ENCODE results near the gene SCAMP2. TPM values are rescaled to one million over a fixed set of nuclear protein-coding genes. Genes with fewer than 3 reads are reported as not detected.

The SCAMP2 gene
- total RNA-seq, 3 donors from 2014 or later: 49.5 to 71.4 (median 69.4) TPM

GRCh38 chr15:74885461-74885860 is 12.3 kb upstream of the SCAMP2 start:
- intact Hi-C loops (cut with DNase I; ENCODE audit: low total_unique reads): no loop called here

GRCh38 chr15:74884428-74885223 is 11.5 kb upstream of the SCAMP2 start:
- no peak for DNase-seq (ENCODE audit: low spot score in 2 of 2)
- TF ChIP-seq POLR2AphosphoS5 (IDR thresholded peaks at IDR 0.05) (no peak), CTCF (IDR thresholded peaks at IDR 0.05) (no peak), POLR2A (IDR thresholded peaks at IDR 0.05) (no peak)
- no peaks in the 10 kb centered on the region for H3K27me3 ChIP-seq
- intact Hi-C loops (cut with DNase I; ENCODE audit: low total_unique reads): no loop called here
- peaks cover 0 to 7% of the 10 kb centered on the region in 2 donors for H3K4me1 ChIP-seq
- H3K36me3 ChIP-seq: no peaks in the 10 kb centered on the region
- H3K27ac ChIP-seq: no peak overlapping the region
- H3K9me3 ChIP-seq: no peaks in the 10 kb centered on the region
- no peak overlapping the region for H3K4me3 ChIP-seq

More at GRCh38 chr15:74885461-74885860, 12.3 kb upstream of the SCAMP2 start:
- Histone ChIP-seq H3K27ac (no peak overlapping the region), H3K9me3 (no peaks in the 10 kb centered on the region), H3K27me3 (no peaks in the 10 kb centered on the region), H3K4me1 (peaks cover 0 to 7% of the 10 kb centered on the region in 2 donors), H3K4me3 (no peak overlapping the region), H3K36me3 (no peaks in the 10 kb centered on the region)
- no peak for DNase-seq (ENCODE audit: low spot score in 2 of 2)
- TF ChIP-seq CTCF (IDR thresholded peaks at IDR 0.05) (no peak), POLR2AphosphoS5 (IDR thresholded peaks at IDR 0.05) (no peak), POLR2A (IDR thresholded peaks at IDR 0.05) (no peak)

- Histone ChIP-seq H3K27me3 (no peaks in the 10 kb centered on the region), H3K36me3 (no peaks in the 10 kb centered on the region), H3K9me3 (no peaks in the 10 kb centered on the region), H3K4me3 (no peak overlapping the region), H3K27ac (no peak overlapping the region), H3K4me1 (no peaks in the 10 kb centered on the region)
- no peak for DNase-seq (ENCODE audit: low spot score in 2 of 2)
- intact Hi-C loops (cut with DNase I; ENCODE audit: low total_unique reads): no loop called here
- TF ChIP-seq POLR2A (IDR thresholded peaks at IDR 0.05) (no peak), POLR2AphosphoS5 (IDR thresholded peaks at IDR 0.05) (no peak), CTCF (IDR thresholded peaks at IDR 0.05) (no peak)
Observed at GRCh38 chr15:74882528-74882927, 9.4 kb upstream of the SCAMP2 start.

- DNase-seq (ENCODE audit: low spot score in 2 of 2): no peak
- H3K4me3 ChIP-seq: no peak overlapping the region
- intact Hi-C loops (cut with DNase I; ENCODE audit: low total_unique reads): loop anchor here (5.0 kb wide), 1 partner anchor 896 kb away; no protein-coding TSS in a partner anchor
- H3K9me3 ChIP-seq: no peaks in the 10 kb centered on the region
- no peaks in the 10 kb centered on the region for H3K27me3 ChIP-seq
- no peaks in the 10 kb centered on the region for H3K4me1 ChIP-seq
- H3K27ac ChIP-seq: no peak overlapping the region
- TF ChIP-seq POLR2AphosphoS5 (IDR thresholded peaks at IDR 0.05) (no peak), POLR2A (IDR thresholded peaks at IDR 0.05) (no peak), CTCF (IDR thresholded peaks at IDR 0.05) (no peak)
- no peaks in the 10 kb centered on the region for H3K36me3 ChIP-seq
Observed at GRCh38 chr15:74878273-74878672, 5.1 kb upstream of the SCAMP2 start.

- TF ChIP-seq CTCF (IDR thresholded peaks at IDR 0.05) (no peak), POLR2AphosphoS5 (IDR thresholded peaks at IDR 0.05) (no peak), POLR2A (IDR thresholded peaks at IDR 0.05) (no peak)
- Histone ChIP-seq H3K27ac (peak overlapping the region; percentile 91 to 97), H3K4me3 (peak overlapping the region; percentile 64 to 94 (median 64)), H3K9me3 (no peaks in the 10 kb centered on the region), H3K36me3 (no peaks in the 10 kb centered on the region), H3K4me1 (peaks cover 0 to 32% of the 10 kb centered on the region in 2 donors), H3K27me3 (no peaks in the 10 kb centered on the region)
- intact Hi-C loops (cut with DNase I; ENCODE audit: low total_unique reads): no loop called here
- peak in 1 of 2 donors; percentile 24 for DNase-seq (ENCODE audit: low spot score in 2 of 2)
Observed at GRCh38 chr15:74873756-74874424, 725 bp upstream of the SCAMP2 start.
